GM18907 (cell line): ENCODE results near the gene USP20.

Source experiments
- ATAC-seq: cut with Tn5 transposase; IDR thresholded peaks from one replicate; pipeline ENCODE4 v1.9.1; 2021; ENCODE audit warnings: mild to moderate bottlenecking, moderate library complexity; ENCODE audit not compliant: unreplicated experiment

The USP20 gene

GRCh38 chr9:129852579-129852978, 17.3 kb downstream of the USP20 start:
- ATAC-seq, result no peak

GRCh38 chr9:129853614-129854013, 18.4 kb downstream of the USP20 start:
- no peak for ATAC-seq

- no peak for ATAC-seq
These were observed 19.4 kb downstream of the USP20 start for GRCh38 chr9:129854588-129855110.

GRCh38 chr9:129857207-129857606, 21.9 kb downstream of the USP20 start:
- ATAC-seq, result no peak

- no peak for ATAC-seq
These were observed 23.1 kb downstream of the USP20 start for GRCh38 chr9:129858167-129858962.

- no peak for ATAC-seq
These were observed 25.6 kb downstream of the USP20 start for GRCh38 chr9:129860653-129861446.

- no peak for ATAC-seq
These were observed 26.2 kb downstream of the USP20 start for GRCh38 chr9:129861447-129861827.

GRCh38 chr9:129863059-129863690, 27.9 kb downstream of the USP20 start:
- peak; percentile 61 for ATAC-seq

- no peak for ATAC-seq
These were observed 29.9 kb downstream of the USP20 start for GRCh38 chr9:129864991-129865647.

- no peak for ATAC-seq
These were observed 30.5 kb downstream of the USP20 start for GRCh38 chr9:129865668-129866320.

GRCh38 chr9:129866394-129867135, 31.3 kb downstream of the USP20 start:
- no peak for ATAC-seq

- no peak for ATAC-seq
These were observed 32.1 kb downstream of the USP20 start for GRCh38 chr9:129867136-129868022.

- ATAC-seq, result no peak
These were observed 33.0 kb downstream of the USP20 start for GRCh38 chr9:129868023-129868871.

GRCh38 chr9:129868872-129869486, 33.7 kb downstream of the USP20 start:
- ATAC-seq, result no peak

GRCh38 chr9:129869585-129870501, 34.6 kb downstream of the USP20 start:
- ATAC-seq, result no peak

GRCh38 chr9:129871046-129871445, 35.8 kb downstream of the USP20 start:
- no peak for ATAC-seq
